Calu3 (cell line): ENCODE results near the gene RHEBL1. TPM values are rescaled to one million over a fixed set of nuclear protein-coding genes. Genes with fewer than 3 reads are reported as not detected.

Experiments
- Bru-seq: library from RNA; stranded (reverse); fragments of 400-500 nt; gene quantifications from one replicate; lab custom pipeline; 2021; lab: Mats Ljungman, UMichigan
- BruChase-seq, 2 experiments: library from RNA; stranded (reverse); fragments of 400-500 nt; gene quantifications; one replicate each; lab custom pipeline; 2021; lab: Mats Ljungman, UMichigan
- BruUV-seq: library from RNA; stranded (reverse); fragments of 400-500 nt; replicated peaks from 2 replicates; lab custom pipeline; 2021; lab: Mats Ljungman, UMichigan
- CTCF ChIA-PET: fragments of 300-600 bp; sonication (Branson Sonifier 250); formaldehyde crosslinking; loops from one replicate; lab custom pipeline; 2022; ENCODE audit warnings: antibody characterized with exemption; lab: Charles Lee
- DNase-seq: peaks from one replicate; pipeline ENCODE4 v3.0.0; 2022
- H3K27ac Mint-ChIP-seq: one replicate; pipeline ENCODE4 v1.8.0; 2022; ENCODE audit warnings: mixed read lengths; ENCODE audit not compliant: unreplicated experiment
- H3K27me3 Mint-ChIP-seq: one replicate; pipeline ENCODE4 v1.8.0; 2022; ENCODE audit warnings: mixed read lengths; ENCODE audit not compliant: unreplicated experiment
- H3K36me3 Mint-ChIP-seq: one replicate; pipeline ENCODE4 v1.8.0; 2022; ENCODE audit warnings: mild to moderate bottlenecking, moderate library complexity, mixed read lengths; ENCODE audit not compliant: insufficient read depth, unreplicated experiment
- H3K4me1 Mint-ChIP-seq: one replicate; pipeline ENCODE4 v1.8.0; 2022; ENCODE audit warnings: mild to moderate bottlenecking, low read depth, mixed read lengths; ENCODE audit not compliant: unreplicated experiment
- H3K4me3 Mint-ChIP-seq: one replicate; pipeline ENCODE4 v1.8.0; 2022; ENCODE audit warnings: mild to moderate bottlenecking, low read depth, moderate library complexity, mixed read lengths; ENCODE audit not compliant: unreplicated experiment
- H3K9me3 Mint-ChIP-seq: one replicate; pipeline ENCODE4 v1.8.0; 2022; ENCODE audit warnings: low read depth, mixed read lengths; ENCODE audit not compliant: unreplicated experiment
- CTCF ChIP-seq: fragments of 200-600 bp; IDR thresholded peaks from one replicate; pipeline ENCODE4 v1.8.0; 2022; ENCODE audit warnings: antibody characterized with exemption; ENCODE audit not compliant: unreplicated experiment
- intact Hi-C: fragments of 100-400 bp; cut with micrococcal nuclease; formaldehyde crosslinking; loops from one replicate; pipeline ENCODE4 v1.10.0; 2022; ENCODE audit not compliant: unreplicated experiment
- long read RNA-seq: library from polyadenylated mRNA; stranded (forward); transcript quantifications from one replicate; pipeline ENCODE4 v2.0.0, GENCODE V29; 2022
- total RNA-seq: library from RNA; stranded (reverse); gene quantifications from 2 replicates; pipeline ENCODE4 v1.2.3, GENCODE V29; 2022

The RHEBL1 gene, protein sequence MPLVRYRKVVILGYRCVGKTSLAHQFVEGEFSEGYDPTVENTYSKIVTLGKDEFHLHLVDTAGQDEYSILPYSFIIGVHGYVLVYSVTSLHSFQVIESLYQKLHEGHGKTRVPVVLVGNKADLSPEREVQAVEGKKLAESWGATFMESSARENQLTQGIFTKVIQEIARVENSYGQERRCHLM
- total RNA-seq (2.0 and 2.6 TPM in 2 replicates), Bru-seq, nascent RNA (percentile 33 among the genes with signal in this experiment), BruChase-seq, experiment 1, labeled RNA remaining after a 6-hour chase (percentile 17 among the genes with signal in this experiment), BruChase-seq, experiment 2, labeled RNA remaining after a 2-hour chase (percentile 22 among the genes with signal in this experiment)
- long read RNA-seq, partial matches to known transcripts = 3 of 8 reads
- long read RNA-seq, other reads (novel, unspliced or antisense) = 3 of 8 reads

DNA sequence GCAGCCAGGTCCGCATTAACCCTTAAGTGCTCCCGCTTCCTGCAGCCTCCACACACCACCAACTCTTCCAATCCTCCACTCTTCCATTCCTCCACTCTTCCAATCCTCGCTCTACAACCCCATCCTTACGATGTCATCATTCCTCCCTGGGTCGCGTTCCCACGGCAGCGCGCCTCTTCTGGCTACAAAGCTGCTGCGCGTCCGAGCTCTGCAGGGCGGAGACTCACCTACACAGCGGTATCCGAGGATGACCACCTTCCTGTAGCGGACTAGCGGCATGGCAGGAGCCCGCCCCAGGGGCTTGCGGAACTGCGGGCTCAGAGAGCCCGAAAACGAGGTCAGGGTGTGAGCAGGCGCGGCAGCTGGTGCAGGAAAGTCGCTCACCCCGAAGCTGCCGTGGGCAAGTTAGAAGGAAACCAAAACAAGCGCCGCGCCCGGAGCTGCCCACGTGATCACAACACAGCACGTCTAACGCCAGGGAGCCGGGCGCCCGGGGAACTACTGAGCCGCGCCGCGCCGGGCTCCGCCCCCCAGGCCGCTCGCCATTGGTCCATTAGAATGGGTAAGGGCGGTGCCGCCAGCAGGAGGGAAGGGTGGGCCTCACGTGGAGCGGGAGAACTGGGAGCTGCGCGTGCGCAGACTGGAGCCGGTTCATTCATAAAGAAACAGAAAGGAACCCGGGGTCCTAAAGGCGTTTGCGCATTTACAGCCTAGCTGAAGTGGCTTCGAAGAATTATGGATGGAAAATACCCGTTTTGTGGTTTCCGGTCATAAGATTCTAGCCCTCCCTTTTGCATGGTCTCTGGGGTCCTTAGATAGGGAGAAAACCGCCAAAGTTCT lies at the start of gene RHEBL1:
Gene RHEBL1, minus strand, starts transcription at position 473 of the 840 bp plus-strand sequence. Its CDS starts 194 bp downstream, at position 279.
- H3K4me3 Mint-ChIP-seq = peak within 1 kb of the TSS; percentile 90
- H3K27ac Mint-ChIP-seq = no peak within 1 kb of the TSS
- H3K9me3 Mint-ChIP-seq = no peaks in the 10 kb centered on the region
- no peak for TF ChIP-seq CTCF
- H3K27me3 Mint-ChIP-seq = no peaks in the 10 kb centered on the region
- peak; percentile 96 for DNase-seq
- intact Hi-C loops = no loop called here
- H3K4me1 Mint-ChIP-seq = no peaks in the 10 kb centered on the region
- H3K36me3 Mint-ChIP-seq = peaks cover 10% of the 10 kb centered on the region
- no TSS peak for BruUV-seq
- CTCF ChIA-PET = interaction anchor here (0.9 to 1.4 kb wide), 5 partner anchors 10 to 60 kb away, joined by 3 to 6 read pairs (median 5); no protein-coding TSS in a partner anchor

DNA sequence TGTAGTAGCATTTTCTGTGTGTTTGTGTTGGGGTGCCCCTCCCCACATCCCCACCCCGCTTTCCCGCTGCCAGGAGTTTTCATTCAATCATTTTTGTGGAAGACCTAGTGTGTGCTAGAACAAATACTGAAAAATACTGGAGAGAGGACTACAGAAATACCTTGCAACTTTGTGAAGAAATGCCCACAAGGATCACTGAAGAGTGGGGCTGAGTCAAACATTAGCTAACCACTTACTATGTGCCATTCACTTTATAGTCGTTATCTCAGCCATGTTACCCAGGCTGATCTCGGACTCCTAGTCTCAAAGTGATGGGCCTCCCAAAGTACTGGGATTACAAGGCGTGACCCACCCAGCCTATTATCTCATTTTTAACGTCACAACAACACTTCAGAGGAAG lies 41.4 kb upstream of the RHEBL1 start:
- H3K4me1 Mint-ChIP-seq = peaks cover 13% of the 10 kb centered on the region
- H3K36me3 Mint-ChIP-seq = peaks cover 20% of the 10 kb centered on the region
- intact Hi-C loops = no loop called here
- BruUV-seq = no TSS peak
- H3K4me3 Mint-ChIP-seq = peak overlapping the region; percentile 94
- H3K27ac Mint-ChIP-seq = peak overlapping the region; percentile 78
- TF ChIP-seq CTCF = no peak
- no peak for DNase-seq
- CTCF ChIA-PET = interaction anchor here (0.7 to 1.9 kb wide), 4 partner anchors 10 to 207 kb away, joined by 3 to 10 read pairs (median 4); a partner anchor contains a TSS
- no peaks in the 10 kb centered on the region for H3K9me3 Mint-ChIP-seq
- H3K27me3 Mint-ChIP-seq = no peaks in the 10 kb centered on the region

- Mint-ChIP-seq H3K36me3 (peaks cover 23% of the 10 kb centered on the region), H3K4me1 (peaks cover 13% of the 10 kb centered on the region), H3K27me3 (no peaks in the 10 kb centered on the region), H3K9me3 (no peaks in the 10 kb centered on the region), H3K27ac (peak within 1 kb of the TSS; percentile 78), H3K4me3 (peak within 1 kb of the TSS; percentile 94)
- intact Hi-C loops = no loop called here
- no peak for TF ChIP-seq CTCF
- CTCF ChIA-PET = interaction anchor here (0.6 to 1.9 kb wide), 7 partner anchors 10 to 141 kb away, joined by 3 to 10 read pairs (median 4); no protein-coding TSS in a partner anchor
- no TSS peak for BruUV-seq
- peak; percentile 88 for DNase-seq
Observed at GRCh38 chr12:49110464-49111155, 40.8 kb upstream of the RHEBL1 start, which contains the start of gene LMBR1L. Gene LMBR1L, minus strand, starts transcription at chr12:49110847. Its CDS starts 292 bp downstream, at chr12:49110555.
